Measurements from ENCODE around the gene RPS6KC1. TPM values are rescaled to one million over a fixed set of nuclear protein-coding genes. Genes with fewer than 3 reads are reported as not detected.
"Not testable (repeated sequence)": the region's sequence is repeated elsewhere in the genome, so short reads cannot be mapped to it uniquely, and the experiment has no call there.

Gene RPS6KC1
- total RNA-seq, 1 donor from 2014 or later: 5.6 TPM

GRCh38 chr1:213103377-213104306 lies 52.6 kb downstream of the RPS6KC1 start:
- no peak for DNase-seq (ENCODE audit: low spot score)
- ATAC-seq: no peak

GRCh38 chr1:213104604-213105003 lies 53.6 kb downstream of the RPS6KC1 start:
- no peak for ATAC-seq
- no peak for DNase-seq (ENCODE audit: low spot score)

DNA sequence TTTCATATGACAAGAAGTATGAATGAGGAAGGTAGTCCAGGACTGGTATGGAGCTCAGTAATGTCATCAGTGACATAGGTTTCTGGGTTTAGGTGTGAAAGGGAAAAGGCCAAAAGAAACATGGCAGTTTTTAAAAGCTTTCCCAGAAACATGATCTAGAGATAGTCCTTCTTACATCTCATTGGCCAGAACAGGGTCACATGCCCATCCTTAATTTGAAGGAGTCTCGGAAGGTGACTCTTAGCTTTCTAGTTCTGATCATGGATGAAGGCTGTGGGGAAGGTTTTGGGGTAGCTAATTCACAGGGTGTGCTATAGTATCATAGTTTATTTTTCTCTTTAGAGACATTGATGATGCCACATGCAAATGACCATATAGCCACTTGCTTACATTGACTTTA lies 55.3 kb downstream of the RPS6KC1 start:
- DNase-seq (ENCODE audit: low spot score): no peak
- ATAC-seq: no peak

GRCh38 chr1:213107613-213108012 lies 56.6 kb downstream of the RPS6KC1 start:
- ATAC-seq: no peak
- no peak for DNase-seq (ENCODE audit: low spot score)

GRCh38 chr1:213110349-213111300 lies 59.6 kb downstream of the RPS6KC1 start:
- DNase-seq (ENCODE audit: low spot score): no peak
- no peak for ATAC-seq

DNA sequence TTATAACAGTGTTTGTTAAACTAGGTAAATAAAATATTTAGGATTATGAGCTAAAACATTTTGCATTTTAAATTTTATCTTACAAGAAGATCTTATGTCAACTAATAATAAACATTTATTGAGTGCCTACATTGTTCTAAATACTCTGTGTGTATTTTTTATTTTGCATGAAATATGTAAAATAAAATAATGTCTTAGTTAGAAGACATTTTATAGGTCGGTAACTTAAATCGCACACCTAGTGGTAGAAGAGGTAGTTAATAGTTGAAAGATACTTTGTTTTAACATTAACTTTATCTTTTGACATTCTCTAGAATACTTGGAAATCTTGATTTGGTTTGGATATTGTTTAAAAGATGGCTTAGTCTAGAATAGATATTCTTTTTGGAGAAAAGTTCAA lies 60.5 kb downstream of the RPS6KC1 start:
- no peak for ATAC-seq
- no peak for DNase-seq (ENCODE audit: low spot score)

DNA sequence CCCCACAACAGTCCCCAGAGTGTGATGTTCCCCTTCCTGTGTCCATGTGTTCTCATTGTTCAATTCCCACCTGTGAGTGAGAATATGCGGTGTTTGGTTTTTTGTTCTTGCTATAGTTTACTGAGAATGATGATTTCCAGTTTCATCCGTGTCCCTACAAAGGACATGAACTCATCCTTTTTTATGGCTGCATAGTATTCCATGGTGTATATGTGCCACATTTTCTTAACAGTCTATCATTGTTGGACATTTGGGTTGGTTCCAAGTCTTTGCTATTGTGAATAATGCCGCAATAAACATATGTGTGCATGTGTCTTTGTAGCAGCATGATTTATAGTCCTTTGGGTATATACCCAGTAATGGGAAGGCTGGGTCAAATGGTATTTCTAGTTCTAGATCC lies 61.7 kb downstream of the RPS6KC1 start:
- not testable (repeated sequence) for DNase-seq (ENCODE audit: low spot score); ATAC-seq

GRCh38 chr1:213117699-213118180 lies 66.7 kb downstream of the RPS6KC1 start:
- DNase-seq (ENCODE audit: low spot score); ATAC-seq: not testable (repeated sequence)

DNA sequence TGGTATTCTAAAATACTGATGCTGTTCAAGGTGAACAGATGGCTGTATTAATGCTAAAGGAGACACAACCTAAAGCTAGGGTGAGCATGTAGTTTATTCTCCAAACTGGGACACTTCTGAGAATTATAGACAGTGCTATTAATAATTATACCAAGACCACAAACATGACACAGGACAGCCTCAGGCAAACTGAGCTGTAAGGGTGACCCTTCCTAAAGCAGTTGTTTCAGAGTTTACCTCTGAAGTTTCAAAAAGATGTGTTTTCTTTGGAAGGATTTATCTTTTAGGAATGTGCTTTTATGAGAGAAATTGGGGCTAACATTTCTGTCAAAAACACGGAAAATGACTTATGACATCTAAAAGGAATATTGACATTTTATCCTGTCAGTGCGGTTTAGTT lies 68.8 kb downstream of the RPS6KC1 start:
- ATAC-seq (no peak), DNase-seq (ENCODE audit: low spot score) (no peak)

DNA sequence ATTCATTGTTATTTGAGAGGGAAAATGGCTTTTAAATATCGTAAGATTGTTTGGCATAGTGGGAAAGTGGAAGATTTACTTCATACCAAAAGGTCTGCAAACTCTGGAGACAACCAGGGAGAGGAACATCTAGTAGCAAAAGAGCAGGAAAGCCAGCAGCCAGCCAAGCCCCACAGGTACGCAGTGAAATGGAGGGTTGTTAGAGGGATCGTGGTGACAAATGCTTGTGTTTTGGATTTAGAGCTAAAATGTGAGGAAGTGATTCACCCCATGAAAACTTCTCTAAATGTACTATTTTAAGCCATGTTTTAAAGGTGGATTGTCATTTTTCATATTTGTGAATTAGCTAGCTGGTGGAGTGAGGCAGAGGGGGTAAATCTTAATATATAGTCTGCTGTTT lies 69.3 kb downstream of the RPS6KC1 start:
- DNase-seq (ENCODE audit: low spot score): no peak
- no peak for ATAC-seq

GRCh38 chr1:213120961-213121360 lies 69.9 kb downstream of the RPS6KC1 start:
- ATAC-seq (no peak), DNase-seq (ENCODE audit: low spot score) (no peak)

GRCh38 chr1:213122514-213122929 lies 71.5 kb downstream of the RPS6KC1 start:
- no peak for DNase-seq (ENCODE audit: low spot score)
- peak; percentile 69 for ATAC-seq

- peak; percentile 57 for ATAC-seq
- DNase-seq (ENCODE audit: low spot score): no peak
Measured at GRCh38 chr1:213123087-213123486, 72.0 kb downstream of the RPS6KC1 start.

DNA sequence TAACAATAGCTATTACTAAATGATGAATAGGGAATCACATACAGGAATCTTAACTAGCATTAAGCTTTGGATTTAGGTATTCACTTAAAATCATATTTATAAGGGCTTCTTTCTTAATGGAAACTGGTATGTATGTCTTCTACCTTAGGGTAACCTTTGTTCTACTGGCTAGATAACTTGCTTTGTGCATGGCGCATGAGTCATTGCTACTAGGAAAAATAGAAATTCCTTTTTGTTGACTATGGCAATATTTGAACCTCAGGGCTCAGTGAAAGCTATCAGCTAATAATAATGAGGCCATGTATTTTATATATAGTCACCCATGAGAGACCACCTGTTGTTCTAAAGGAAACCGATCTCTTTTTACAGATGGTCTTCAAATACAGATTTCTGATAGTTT lies 72.5 kb downstream of the RPS6KC1 start:
- DNase-seq (ENCODE audit: low spot score) (no peak), ATAC-seq (peak; percentile 36)

GRCh38 chr1:213124590-213124989 lies 73.5 kb downstream of the RPS6KC1 start:
- DNase-seq (ENCODE audit: low spot score) (no peak), ATAC-seq (no peak)

GRCh38 chr1:213125643-213126042 lies 74.6 kb downstream of the RPS6KC1 start:
- no peak for ATAC-seq
- DNase-seq (ENCODE audit: low spot score): no peak

DNA sequence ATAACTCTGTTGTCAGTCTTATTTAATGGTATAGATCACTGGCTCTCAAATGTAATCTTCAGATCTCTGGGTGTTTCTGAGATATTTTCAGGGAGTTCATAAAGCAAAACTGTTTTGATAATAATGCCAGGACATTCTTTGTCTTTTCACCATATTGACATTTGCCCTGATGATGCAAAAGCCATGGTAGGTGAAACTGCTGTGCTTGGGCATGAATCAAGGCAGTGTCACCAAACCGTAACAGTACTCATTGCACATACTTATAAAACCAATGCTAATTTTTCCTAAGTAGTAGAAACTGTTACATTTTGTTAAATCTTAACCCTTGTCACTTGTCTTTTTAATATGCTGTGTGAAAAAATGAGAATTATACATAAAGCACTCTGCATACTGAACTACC lies 76.0 kb downstream of the RPS6KC1 start:
- DNase-seq (ENCODE audit: low spot score): no peak
- peak; percentile 76 for ATAC-seq

- ATAC-seq: no peak
- no peak for DNase-seq (ENCODE audit: low spot score)
Measured at GRCh38 chr1:213131851-213132655, 81.0 kb downstream of the RPS6KC1 start.

- no peak for DNase-seq (ENCODE audit: low spot score)
- ATAC-seq: no peak
Measured at GRCh38 chr1:213135572-213135971, 84.5 kb downstream of the RPS6KC1 start.

DNA sequence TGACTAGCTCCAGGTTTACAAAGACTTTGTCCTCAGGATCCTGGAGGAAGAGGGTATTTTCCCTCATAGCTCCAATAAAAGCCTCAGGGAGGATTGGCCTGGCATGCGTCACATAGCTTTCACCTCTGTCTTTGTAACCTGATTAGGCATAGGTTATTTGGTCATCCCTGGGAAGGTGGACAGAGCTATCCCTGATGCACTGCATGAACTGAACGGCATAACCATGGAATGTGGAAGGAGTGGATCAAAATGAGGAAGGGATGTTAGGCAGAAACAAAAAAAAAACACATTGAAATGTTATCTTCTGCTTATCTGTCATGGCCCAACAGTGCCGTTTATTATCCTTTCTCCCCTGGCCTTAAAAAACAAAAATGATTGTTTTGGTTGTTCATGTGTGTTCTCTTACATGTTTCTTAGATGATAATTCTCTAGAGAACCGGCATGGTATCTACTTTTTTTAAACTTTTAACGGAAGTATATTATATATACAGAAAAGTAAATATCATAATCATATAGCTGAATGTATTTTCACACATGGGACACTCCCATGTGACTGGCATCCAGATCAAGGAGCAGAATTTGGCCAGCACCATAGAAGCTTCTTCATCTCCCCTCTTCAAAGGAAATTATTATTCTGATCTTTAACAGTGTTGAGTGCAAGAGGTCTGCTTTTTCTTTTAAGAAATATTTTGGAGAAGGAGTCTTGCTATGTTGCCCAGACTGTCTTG lies 85.3 kb downstream of the RPS6KC1 start:
- ATAC-seq: peak; percentile 18
- DNase-seq (ENCODE audit: low spot score): no peak
